CD14-positive monocyte (primary cell): ENCODE data around the gene COPB1. TPM values are rescaled to one million over a fixed set of nuclear protein-coding genes. Genes with fewer than 3 reads are reported as not detected.

Experiments
- DNase-seq, 3 donors: peaks; one replicate each; pipeline ENCODE4 v3.0.0-alpha.2; 2011 to 2022
- H2AFZ ChIP-seq: 2 replicates; pipeline ENCODE4 v1.6.0; 2012; ENCODE audit warnings: mild to moderate bottlenecking, low read depth, low read length, inconsistent platforms; ENCODE audit not compliant: insufficient read depth, poor library complexity, severe bottlenecking
- H3K27ac ChIP-seq, 2 donors: 1 replicate in 1 of 2; 2 replicates in 1 of 2; pipeline ENCODE4 v1.5.1; 2012 to 2013; ENCODE audit warnings: low read length in 2 of 2, control low read depth in 1 of 2, inconsistent platforms in 1 of 2, low read depth in 1 of 2, mild to moderate bottlenecking in 1 of 2
- H3K27me3 ChIP-seq, 2 donors: one replicate each; pipeline versions ENCODE4 v1.6.0 to v1.6.1; 2011 to 2013; ENCODE audit warnings: low read length in 2 of 2; ENCODE audit not compliant: control insufficient read depth in 2 of 2, insufficient read depth in 2 of 2
- H3K36me3 ChIP-seq, 2 donors: replicated peaks in 1 of 2; 1 replicate in 1 of 2; 2 replicates in 1 of 2; pipeline versions ENCODE4 v1.5.1 to v1.6.1; 2012 to 2013; ENCODE audit warnings: low read length in 2 of 2, control low read depth in 1 of 2, inconsistent platforms in 1 of 2, mild to moderate bottlenecking in 1 of 2; ENCODE audit not compliant: insufficient read depth in 2 of 2, control insufficient read depth in 1 of 2
- H3K4me1 ChIP-seq, 2 donors: 1 replicate in 1 of 2; 2 replicates in 1 of 2; pipeline versions ENCODE4 v1.5.1 to v1.6.1; 2012 to 2013; ENCODE audit warnings: low read length in 2 of 2, control low read depth in 1 of 2, inconsistent platforms in 1 of 2, mild to moderate bottlenecking in 1 of 2, moderate library complexity in 1 of 2; ENCODE audit not compliant: insufficient read depth in 2 of 2, control insufficient read depth in 1 of 2
- H3K4me2 ChIP-seq: replicated peaks from 2 replicates; pipeline ENCODE3; 2012; ENCODE audit warnings: low read length, moderate library complexity, mild to moderate bottlenecking; ENCODE audit not compliant: poor library complexity, severe bottlenecking; ENCODE audit errors: extremely low read depth
- H3K4me3 ChIP-seq, 3 experiments: fragments of 200-600 bp in 1 of 3; sonication (generic) in 1 of 3; replicated peaks in 1 of 3; 1 replicate in 2 of 3; 2 replicates in 1 of 3; pipeline ENCODE4 v1.5.1; 2011 to 2013; ENCODE audit warnings: low read length in 3 of 3, mild to moderate bottlenecking in 3 of 3, control low read depth in 2 of 3, low read depth in 2 of 3, inconsistent platforms in 1 of 3, moderate library complexity in 1 of 3
- H3K79me2 ChIP-seq: 2 replicates; pipeline ENCODE4 v1.6.0; 2012; ENCODE audit warnings: mild to moderate bottlenecking, control low read depth, inconsistent platforms, low read length, moderate library complexity; ENCODE audit not compliant: insufficient read depth
- H3K9ac ChIP-seq: 2 replicates; pipeline ENCODE4 v1.6.0; 2017; ENCODE audit warnings: low read length, mild to moderate bottlenecking; ENCODE audit not compliant: insufficient read depth, poor library complexity, severe bottlenecking
- H3K9me3 ChIP-seq, 2 donors: replicated peaks in 1 of 2; 1 replicate in 1 of 2; 2 replicates in 1 of 2; pipeline versions ENCODE4 v1.5.1 to v1.6.1; 2012 to 2013; ENCODE audit warnings: low read length in 2 of 2, control low read depth in 1 of 2; ENCODE audit not compliant: control insufficient read depth in 1 of 2, insufficient read depth in 1 of 2
- H4K20me1 ChIP-seq: 2 replicates; pipeline ENCODE4 v1.6.0; 2012; ENCODE audit warnings: mild to moderate bottlenecking, low read length, control low read depth, moderate library complexity; ENCODE audit not compliant: insufficient read depth
- H3K27ac Mint-ChIP-seq, 7 donors: one replicate each; pipeline ENCODE4 v1.8.0; 2020; ENCODE audit warnings: mild to moderate bottlenecking in 7 of 7, mixed read lengths in 7 of 7, moderate library complexity in 6 of 7, inconsistent platforms in 2 of 7
- H3K27me3 Mint-ChIP-seq, 3 donors: one replicate each; pipeline ENCODE4 v1.8.0; 2021 to 2022; ENCODE audit warnings: low read depth in 3 of 3, mild to moderate bottlenecking in 3 of 3, mixed read lengths in 3 of 3, moderate library complexity in 3 of 3, inconsistent platforms in 1 of 3
- H3K36me3 Mint-ChIP-seq, 2 donors: one replicate each; pipeline ENCODE4 v1.8.0; 2020; ENCODE audit warnings: mixed read lengths in 2 of 2, inconsistent platforms in 1 of 2, mild to moderate bottlenecking in 1 of 2
- H3K4me1 Mint-ChIP-seq: one replicate; pipeline ENCODE4 v1.8.0; 2020; ENCODE audit warnings: mild to moderate bottlenecking, mixed read lengths
- H3K4me3 Mint-ChIP-seq, 2 donors: one replicate each; pipeline ENCODE4 v1.8.0; 2020; ENCODE audit warnings: mild to moderate bottlenecking in 2 of 2, mixed read lengths in 2 of 2, moderate library complexity in 1 of 2
- H3K9me3 Mint-ChIP-seq, 7 donors: one replicate each; pipeline ENCODE4 v1.8.0; 2020 to 2022; ENCODE audit warnings: mixed read lengths in 7 of 7, mild to moderate bottlenecking in 6 of 7, moderate library complexity in 6 of 7, inconsistent platforms in 2 of 7
- WGBS: methylation state at CpG from one replicate; pipeline ENCODE4 v1.1.5; 2013; ENCODE audit warnings: missing lambda C conversion rate; ENCODE audit not compliant: insufficient coverage; 5-methylcytosine and 5-hydroxymethylcytosine counted together
- intact Hi-C, 2 donors: fragments of 100-400 bp; cut with micrococcal nuclease; formaldehyde crosslinking; loops; one replicate each; pipeline versions ENCODE4 v1.15.0 to v1.15.1; 2023
- polyA plus RNA-seq, 3 donors: library from polyadenylated mRNA; depleted of rRNA in 1 of 3; unstranded in 2 of 3; stranded (reverse) in 1 of 3; fragments of 300-500 nt in 2 of 3; fragments of >200 nt in 1 of 3; fragmentation: Illumina TruSeq in 2 of 3; gene quantifications; 1 replicate in 2 of 3; 2 replicates in 1 of 3; pipeline ENCODE4 v1.2.3, GENCODE V29; 2012 to 2021
- TF ChIP-seq, protein P1 (sequence below): fragments of 200-600 bp; IDR thresholded peaks from one replicate; pipeline ENCODE4 v1.8.0; 2022; ENCODE audit warnings: antibody characterized with exemption, mild to moderate bottlenecking

COPB1 gene
- polyA plus RNA-seq, 3 donors: 37.8 to 108 (median 87.1) TPM

DNA sequence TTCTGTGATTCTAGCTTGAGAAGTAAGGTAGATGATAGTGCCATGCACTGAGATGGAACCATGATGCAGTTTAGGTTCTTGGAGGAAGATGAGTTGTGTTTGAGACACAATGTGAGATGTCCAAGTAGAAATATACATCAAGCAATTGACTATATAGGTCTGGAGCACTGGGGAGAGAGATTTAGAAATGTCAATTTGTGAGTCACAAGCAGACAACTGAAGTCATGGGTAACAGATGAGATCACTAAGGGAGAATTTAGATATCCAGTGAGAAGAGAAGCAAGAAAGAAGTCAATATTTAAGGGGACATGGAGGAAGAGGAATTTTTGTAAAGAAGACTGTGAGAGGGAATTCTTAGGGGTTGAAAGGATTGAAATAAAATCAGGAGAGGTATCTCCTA, 75.5 kb downstream of the COPB1 start:
- TF ChIP-seq, protein P1, sequence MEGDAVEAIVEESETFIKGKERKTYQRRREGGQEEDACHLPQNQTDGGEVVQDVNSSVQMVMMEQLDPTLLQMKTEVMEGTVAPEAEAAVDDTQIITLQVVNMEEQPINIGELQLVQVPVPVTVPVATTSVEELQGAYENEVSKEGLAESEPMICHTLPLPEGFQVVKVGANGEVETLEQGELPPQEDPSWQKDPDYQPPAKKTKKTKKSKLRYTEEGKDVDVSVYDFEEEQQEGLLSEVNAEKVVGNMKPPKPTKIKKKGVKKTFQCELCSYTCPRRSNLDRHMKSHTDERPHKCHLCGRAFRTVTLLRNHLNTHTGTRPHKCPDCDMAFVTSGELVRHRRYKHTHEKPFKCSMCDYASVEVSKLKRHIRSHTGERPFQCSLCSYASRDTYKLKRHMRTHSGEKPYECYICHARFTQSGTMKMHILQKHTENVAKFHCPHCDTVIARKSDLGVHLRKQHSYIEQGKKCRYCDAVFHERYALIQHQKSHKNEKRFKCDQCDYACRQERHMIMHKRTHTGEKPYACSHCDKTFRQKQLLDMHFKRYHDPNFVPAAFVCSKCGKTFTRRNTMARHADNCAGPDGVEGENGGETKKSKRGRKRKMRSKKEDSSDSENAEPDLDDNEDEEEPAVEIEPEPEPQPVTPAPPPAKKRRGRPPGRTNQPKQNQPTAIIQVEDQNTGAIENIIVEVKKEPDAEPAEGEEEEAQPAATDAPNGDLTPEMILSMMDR: no peak
- Histone ChIP-seq H3K9me3 (no peaks in the 10 kb centered on the region), H3K4me2 (no peak overlapping the region), H4K20me1 (no peaks in the 10 kb centered on the region), H3K79me2 (no peaks in the 10 kb centered on the region), H2AFZ (no peak overlapping the region), H3K9ac (no peak overlapping the region), H3K27me3 (no peaks in the 10 kb centered on the region), H3K4me3 (no peak overlapping the region), H3K36me3 (no peaks in the 10 kb centered on the region), H3K27ac (no peak overlapping the region), H3K4me1 (no peaks in the 10 kb centered on the region)
- H3K4me1 Mint-ChIP-seq: no peaks in the 10 kb centered on the region
- H3K27ac Mint-ChIP-seq: no peak overlapping the region
- H3K4me3 Mint-ChIP-seq: no peak overlapping the region
- DNase-seq: no peak
- no peaks in the 10 kb centered on the region for H3K9me3 Mint-ChIP-seq
- no peaks in the 10 kb centered on the region for H3K27me3 Mint-ChIP-seq
- intact Hi-C loops: no loop called here
- no peaks in the 10 kb centered on the region for H3K36me3 Mint-ChIP-seq

DNA sequence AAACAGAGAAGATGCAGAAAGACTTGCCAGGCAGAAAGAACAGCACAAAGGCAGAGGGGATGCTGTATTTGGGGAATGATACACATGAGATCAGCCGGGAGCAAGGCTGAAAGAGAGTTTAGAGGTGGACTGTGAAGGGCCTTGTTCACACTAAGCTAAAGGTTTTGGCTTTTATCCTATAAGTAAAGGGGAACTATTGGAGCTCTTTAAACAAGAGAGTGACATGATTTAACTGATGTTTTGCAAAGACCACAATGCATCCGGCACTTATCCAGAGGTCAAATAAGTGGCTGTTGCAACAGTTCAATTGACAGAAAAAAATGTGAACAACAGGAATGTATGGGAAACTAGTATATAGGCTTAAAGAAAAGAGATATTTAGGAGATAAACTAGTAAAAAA, 76.0 kb downstream of the COPB1 start:
- no peaks in the 10 kb centered on the region for H3K4me1 ChIP-seq
- TF ChIP-seq, protein P1: no peak
- H3K9me3 ChIP-seq: no peaks in the 10 kb centered on the region
- intact Hi-C loops: no loop called here
- DNase-seq: no peak
- H3K27ac ChIP-seq: no peak overlapping the region
- Mint-ChIP-seq H3K36me3 (no peaks in the 10 kb centered on the region), H3K27me3 (no peaks in the 10 kb centered on the region), H3K9me3 (no peaks in the 10 kb centered on the region), H3K4me3 (no peak overlapping the region), H3K4me1 (no peaks in the 10 kb centered on the region), H3K27ac (no peak overlapping the region)
- H3K9ac ChIP-seq: no peak overlapping the region
- WGBS: 0% methylated on average over 2 of the region's 2 CpGs
- no peak overlapping the region for H2AFZ ChIP-seq
- H3K4me3 ChIP-seq: no peak overlapping the region
- H3K4me2 ChIP-seq: no peak overlapping the region
- no peaks in the 10 kb centered on the region for H3K27me3 ChIP-seq
- H4K20me1 ChIP-seq: no peaks in the 10 kb centered on the region
- H3K36me3 ChIP-seq: no peaks in the 10 kb centered on the region
- no peaks in the 10 kb centered on the region for H3K79me2 ChIP-seq
